Measurements from ENCODE around the gene ZNRF3. TPM values are rescaled to one million over a fixed set of nuclear protein-coding genes. Genes with fewer than 3 reads are reported as not detected.

ZNRF3 gene
- total RNA-seq, 1 donor = 6.9 TPM

- H3K27me3 ChIP-seq (ENCODE audit: insufficient read depth, low read length) = no peaks in the 10 kb centered on the region
- peaks cover 6% of the 10 kb centered on the region for H3K79me2 ChIP-seq (ENCODE audit: insufficient read depth, low read length)
- peaks cover 2% of the 10 kb centered on the region for H4K20me1 ChIP-seq (ENCODE audit: insufficient read depth, low read length)
- H3K9me3 ChIP-seq (ENCODE audit: low read depth, low read length) = peaks cover 3% of the 10 kb centered on the region
- no peak overlapping the region for H2AFZ ChIP-seq (ENCODE audit: low read length)
- no peak overlapping the region for H3K4me2 ChIP-seq (ENCODE audit: insufficient read depth, low read length)
- no peak overlapping the region for H3K4me3 ChIP-seq (ENCODE audit: insufficient read depth, low read length)
- no peak for TF ChIP-seq CTCF (IDR thresholded peaks at IDR 0.05; ENCODE audit: extremely low read depth, low read depth, low read length)
- H3K27ac ChIP-seq (ENCODE audit: low read depth, low read length) = no peak overlapping the region
- no peaks in the 10 kb centered on the region for H3K36me3 ChIP-seq (ENCODE audit: insufficient read depth, low read length)
- H3K4me1 ChIP-seq (ENCODE audit: insufficient read depth, low read length) = no peaks in the 10 kb centered on the region
- no peak for DNase-seq (ENCODE audit: insufficient read length, low spot score, missing footprints)
These were observed 59.0 kb downstream of the ZNRF3 start for GRCh38 chr22:28942333-28942732.

DNA sequence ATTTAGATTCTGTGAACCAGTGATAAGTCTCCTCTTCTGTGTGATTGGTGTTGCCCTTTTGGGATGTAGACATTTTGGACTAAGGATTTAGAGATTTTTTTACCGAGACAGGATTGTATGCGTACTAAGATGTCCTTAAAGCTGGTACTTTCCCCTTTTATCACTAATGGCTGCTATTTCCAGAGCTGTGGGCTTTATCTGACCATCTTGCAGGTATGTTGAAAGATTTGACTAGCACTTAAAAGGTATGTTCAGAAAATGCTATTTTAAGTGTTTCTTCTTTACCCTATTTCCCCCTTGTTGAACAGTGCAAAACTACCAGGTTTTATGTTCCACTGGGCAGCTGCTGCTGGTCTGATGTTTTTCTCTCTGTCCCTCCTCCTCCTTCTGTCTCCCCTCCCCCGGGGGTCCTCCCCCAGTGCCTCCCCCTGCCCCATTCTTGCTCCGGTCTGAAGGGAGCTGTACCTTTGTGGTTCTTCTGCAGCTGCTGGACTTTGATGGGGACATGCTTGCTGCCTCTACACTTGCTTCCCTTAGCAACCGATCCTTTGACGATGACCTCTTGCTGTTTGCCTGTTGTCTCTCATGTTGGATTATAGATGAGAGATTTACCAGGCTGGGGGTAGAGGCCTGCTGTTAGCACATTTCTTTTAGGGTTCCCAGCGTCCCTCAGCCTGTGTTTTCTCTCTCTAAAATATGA lies 59.6 kb downstream of the ZNRF3 start:
- H3K4me1 ChIP-seq (ENCODE audit: insufficient read depth, low read length) = no peaks in the 10 kb centered on the region
- DNase-seq (ENCODE audit: insufficient read length, low spot score, missing footprints) = no peak
- no peak for TF ChIP-seq CTCF (IDR thresholded peaks at IDR 0.05; ENCODE audit: extremely low read depth, low read depth, low read length)

DNA sequence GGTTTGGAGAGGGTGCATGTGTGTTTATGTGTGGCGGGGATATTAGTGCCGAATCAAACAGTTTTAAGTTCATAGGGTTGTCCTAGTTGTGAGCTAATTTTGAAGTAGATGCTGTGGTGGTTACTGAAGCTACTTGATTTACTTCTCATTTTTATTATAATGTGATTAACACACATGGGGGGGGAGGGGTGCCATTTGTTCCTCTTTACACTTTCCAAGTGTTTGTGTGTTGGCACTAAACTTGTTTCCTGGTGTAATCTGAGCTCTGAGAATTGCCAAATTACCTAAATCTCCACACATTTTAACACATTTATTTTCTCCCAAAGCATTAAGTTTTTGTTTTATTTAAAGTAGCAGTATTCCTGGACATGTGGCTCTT lies 60.1 kb downstream of the ZNRF3 start:
- Histone ChIP-seq H3K4me2 (ENCODE audit: insufficient read depth, low read length) (no peak overlapping the region), H2AFZ (ENCODE audit: low read length) (no peak overlapping the region), H4K20me1 (ENCODE audit: insufficient read depth, low read length) (no peaks in the 10 kb centered on the region), H3K36me3 (ENCODE audit: insufficient read depth, low read length) (no peaks in the 10 kb centered on the region), H3K4me1 (ENCODE audit: insufficient read depth, low read length) (no peaks in the 10 kb centered on the region), H3K27me3 (ENCODE audit: insufficient read depth, low read length) (no peaks in the 10 kb centered on the region), H3K79me2 (ENCODE audit: insufficient read depth, low read length) (peaks cover 3% of the 10 kb centered on the region), H3K9me3 (ENCODE audit: low read depth, low read length) (peaks cover 3% of the 10 kb centered on the region), H3K27ac (ENCODE audit: low read depth, low read length) (no peak overlapping the region), H3K4me3 (ENCODE audit: insufficient read depth, low read length) (no peak overlapping the region)
- DNase-seq (ENCODE audit: insufficient read length, low spot score, missing footprints) = no peak
- TF ChIP-seq CTCF (IDR thresholded peaks at IDR 0.05; ENCODE audit: extremely low read depth, low read depth, low read length) = no peak

More for the DNA sequence above, 59.6 kb downstream of the ZNRF3 start:
- Histone ChIP-seq H4K20me1 (ENCODE audit: insufficient read depth, low read length) (no peaks in the 10 kb centered on the region), H2AFZ (ENCODE audit: low read length) (no peak overlapping the region), H3K27ac (ENCODE audit: low read depth, low read length) (no peak overlapping the region), H3K79me2 (ENCODE audit: insufficient read depth, low read length) (peaks cover 6% of the 10 kb centered on the region), H3K27me3 (ENCODE audit: insufficient read depth, low read length) (no peaks in the 10 kb centered on the region), H3K36me3 (ENCODE audit: insufficient read depth, low read length) (no peaks in the 10 kb centered on the region), H3K4me2 (ENCODE audit: insufficient read depth, low read length) (no peak overlapping the region), H3K4me3 (ENCODE audit: insufficient read depth, low read length) (no peak overlapping the region), H3K9me3 (ENCODE audit: low read depth, low read length) (peaks cover 3% of the 10 kb centered on the region)

- Histone ChIP-seq H3K4me2 (ENCODE audit: insufficient read depth, low read length) (no peak overlapping the region), H3K4me1 (ENCODE audit: insufficient read depth, low read length) (peaks cover 15% of the 10 kb centered on the region), H3K4me3 (ENCODE audit: insufficient read depth, low read length) (no peak overlapping the region), H2AFZ (ENCODE audit: low read length) (no peak overlapping the region), H3K79me2 (ENCODE audit: insufficient read depth, low read length) (peaks cover 3% of the 10 kb centered on the region), H4K20me1 (ENCODE audit: insufficient read depth, low read length) (no peaks in the 10 kb centered on the region), H3K27ac (ENCODE audit: low read depth, low read length) (no peak overlapping the region), H3K27me3 (ENCODE audit: insufficient read depth, low read length) (no peaks in the 10 kb centered on the region), H3K9me3 (ENCODE audit: low read depth, low read length) (peaks cover 3% of the 10 kb centered on the region), H3K36me3 (ENCODE audit: insufficient read depth, low read length) (no peaks in the 10 kb centered on the region)
- no peak for DNase-seq (ENCODE audit: insufficient read length, low spot score, missing footprints)
- TF ChIP-seq CTCF (IDR thresholded peaks at IDR 0.05; ENCODE audit: extremely low read depth, low read depth, low read length) = no peak
These were observed 63.8 kb downstream of the ZNRF3 start for GRCh38 chr22:28947125-28947524.

Data from osteoblast (primary cell).